HepG2 (cell line): ENCODE data around the gene GNA14. TPM values are rescaled to one million over a fixed set of nuclear protein-coding genes. Genes with fewer than 3 reads are reported as not detected.
A peak's percentile ranks its signal among the peaks of the same experiment; 100 is the strongest.

Experiments
- ATAC-seq: fragments of 200-7000 bp; cut with Tn5 transposase; 3 replicates; pipeline ENCODE4 v1.9.1; 2020; ENCODE audit warnings: mild to moderate bottlenecking, moderate library complexity
- BruUV-seq: library from RNA; stranded (reverse); fragments of 400-500 nt; replicated peaks from 2 replicates; lab custom pipeline; 2021; lab: Mats Ljungman, UMichigan
- CTCF ChIA-PET: fragments of 300-600 bp; formaldehyde crosslinking; extraction: SDS; loops from one replicate; lab custom pipeline; 2021; ENCODE audit warnings: low total read pairs, inconsistent platforms, low intra/inter-chr PET ratio; lab: Yijun Ruan, JAX
- POLR2A ChIA-PET: fragments of 350-600 bp; sonication (Branson Sonifier 250); formaldehyde crosslinking; loops from one replicate; lab custom pipeline; 2020; ENCODE audit warnings: antibody characterized with exemption, inconsistent platforms; lab: Yijun Ruan, JAX
- DNase-seq: peaks from one replicate; pipeline ENCODE4 v3.0.0-alpha.2; 2015; ENCODE audit warnings: low spot score
- FAIRE-seq: peaks from 3 replicates; lab custom pipeline; 2011; peaks lifted over from hg19 to GRCh38; lab: Jason Lieb, UNC
- H2AFZ ChIP-seq: one replicate; pipeline ENCODE4 v1.6.1; 2011; ENCODE audit warnings: low read length, inconsistent platforms
- H3K27ac ChIP-seq: fragments of 300-600 bp; 3 replicates; pipeline ENCODE4 v1.8.0; 2011; ENCODE audit warnings: mixed run types, mild to moderate bottlenecking, mixed read lengths, low read length, inconsistent platforms; ENCODE audit not compliant: insufficient read depth; ENCODE audit errors: extremely low read length
- H3K27me3 ChIP-seq, 2 experiments: fragments of 200-600 bp in 1 of 2; 2 replicates in 1 of 2; 3 replicates in 1 of 2; pipeline versions ENCODE4 v1.6.0 to v1.8.0; 2011; ENCODE audit warnings: low read length in 2 of 2, mild to moderate bottlenecking in 2 of 2, moderate library complexity in 2 of 2, inconsistent platforms in 1 of 2; ENCODE audit not compliant: insufficient read depth in 2 of 2, control insufficient read depth in 1 of 2
- H3K36me3 ChIP-seq, 2 experiments: fragments of 200-600 bp in 1 of 2; replicated peaks in 1 of 2; 2 replicates in 1 of 2; 3 replicates in 1 of 2; pipeline versions ENCODE4 v1.5.1 to v1.8.0; 2011; ENCODE audit warnings: low read length in 2 of 2, inconsistent platforms in 1 of 2; ENCODE audit not compliant: insufficient read depth in 2 of 2, control insufficient read depth in 1 of 2
- H3K4me1 ChIP-seq: 2 replicates; pipeline ENCODE4 v1.5.1; 2012; ENCODE audit warnings: low read length, inconsistent platforms; ENCODE audit not compliant: insufficient read depth
- H3K4me2 ChIP-seq: 2 replicates; pipeline ENCODE4 v1.6.0; 2011; ENCODE audit warnings: low read depth, low read length, inconsistent platforms
- H3K4me3 ChIP-seq, 3 experiments: fragments of 200-600 bp in 1 of 3; sonication (generic), shearing (Covaris generic) in 1 of 3; replicated peaks in 1 of 3; 2 replicates each; pipeline ENCODE4 v1.5.1; 2011 to 2016; ENCODE audit warnings: low read length in 3 of 3, inconsistent platforms in 2 of 3, low read depth in 2 of 3, mild to moderate bottlenecking in 2 of 3, control low read depth in 1 of 3, mixed read lengths in 1 of 3; ENCODE audit not compliant: insufficient read depth in 1 of 3
- H3K79me2 ChIP-seq: one replicate; pipeline ENCODE4 v1.6.1; 2011; ENCODE audit warnings: low read length, inconsistent platforms; ENCODE audit not compliant: insufficient read depth
- H3K9ac ChIP-seq: 2 replicates; pipeline ENCODE4 v1.6.0; 2011; ENCODE audit warnings: mild to moderate bottlenecking, low read depth, low read length, inconsistent platforms; ENCODE audit not compliant: insufficient read depth
- H3K9me3 ChIP-seq: 2 replicates; pipeline ENCODE4 v1.5.1; 2012; ENCODE audit warnings: mild to moderate bottlenecking, low read length
- H4K20me1 ChIP-seq: 2 replicates; pipeline ENCODE4 v1.6.0; 2011; ENCODE audit warnings: inconsistent platforms, mild to moderate bottlenecking, low read length, moderate library complexity; ENCODE audit not compliant: insufficient read depth
- ATM ChIP-seq: fragments of 450-650 bp; IDR thresholded peaks from 2 replicates; pipeline ENCODE4 v1.7.1; 2017; ENCODE audit warnings: mild to moderate bottlenecking, borderline replicate concordance
- CREB1 ChIP-seq, 2 experiments: fragments of 450-650 bp in 1 of 2; IDR thresholded peaks; 2 replicates each; pipeline ENCODE4 v1.6.1; 2016 to 2017; ENCODE audit warnings: control low read depth in 1 of 2, mild to moderate bottlenecking in 1 of 2, missing compliant biosample characterization in 1 of 2, missing genetic modification characterization in 1 of 2
- ELF1 ChIP-seq: sonication (generic); formaldehyde crosslinking; IDR thresholded peaks from 2 replicates; pipeline ENCODE4 v1.4.0; 2020; ENCODE audit warnings: missing genetic modification reagents
- EZH2 ChIP-seq: conservative IDR thresholded peaks from 2 replicates; pipeline ENCODE4 v1.6.1; 2012; ENCODE audit warnings: mild to moderate bottlenecking, low read depth, low read length, moderate library complexity
- KDM5B ChIP-seq: sonication (generic); formaldehyde crosslinking; IDR thresholded peaks from 2 replicates; pipeline ENCODE4 v1.4.0; 2020; ENCODE audit warnings: missing genetic modification reagents, mild to moderate bottlenecking, borderline replicate concordance
- PAX8 ChIP-seq: sonication (generic); formaldehyde crosslinking; IDR thresholded peaks from 2 replicates; pipeline ENCODE4 v1.8.0; 2022; ENCODE audit warnings: mild to moderate bottlenecking, missing genetic modification reagents, borderline replicate concordance
- SRSF9 ChIP-seq: fragments of 200-400 bp; formaldehyde crosslinking; IDR thresholded peaks from 2 replicates; pipeline ENCODE4 v1.6.1; 2018; ENCODE audit warnings: borderline replicate concordance, mild to moderate bottlenecking, low read depth, low read length; ENCODE audit not compliant: insufficient read depth, poor library complexity, severe bottlenecking
- TBX3 ChIP-seq: fragments of 450-650 bp; IDR thresholded peaks from 2 replicates; pipeline ENCODE4 v1.6.1; 2017; ENCODE audit warnings: antibody characterized with exemption, mild to moderate bottlenecking, inconsistent platforms, borderline replicate concordance
- TOE1 ChIP-seq: sonication (generic); formaldehyde crosslinking; IDR thresholded peaks from 2 replicates; pipeline ENCODE4 v1.4.0; 2020; ENCODE audit warnings: mild to moderate bottlenecking, missing genetic modification reagents
- ZNF501 ChIP-seq: sonication (generic); formaldehyde crosslinking; IDR thresholded peaks from 2 replicates; pipeline ENCODE4 v1.5.1; 2020; ENCODE audit warnings: mild to moderate bottlenecking, moderate library complexity, missing genetic modification reagents
- ZNF564 ChIP-seq: sonication (generic); formaldehyde crosslinking; IDR thresholded peaks from 2 replicates; pipeline ENCODE4 v1.8.1; 2023; ENCODE audit warnings: mild to moderate bottlenecking, missing genetic modification reagents
- ZSCAN22 ChIP-seq: sonication (generic); formaldehyde crosslinking; IDR thresholded peaks from 2 replicates; pipeline ENCODE4 v1.4.0; 2020; ENCODE audit warnings: mild to moderate bottlenecking, missing genetic modification reagents
- WGBS: methylation state at CpG from one replicate; pipeline ENCODE4 v1.1.6; 2017; ENCODE audit warnings: low lambda C conversion rate; 5-methylcytosine and 5-hydroxymethylcytosine counted together
- in situ Hi-C: cut with HindIII; loops from 2 replicates; pipeline ENCODE4 v1.10.0; 2017; ENCODE audit warnings: low pct_unique_long_range_greater_than_20kb; ENCODE audit not compliant: extremely low pct_ligation_motif_present
- intact Hi-C: fragments of 100-400 bp; cut with micrococcal nuclease; formaldehyde crosslinking; loops from one replicate; pipeline ENCODE4 v1.10.0; 2022; ENCODE audit not compliant: unreplicated experiment
- polyA plus RNA-seq, 8 experiments: library from polyadenylated mRNA; depleted of rRNA in 3 of 8; stranded (reverse) in 7 of 8; unstranded in 1 of 8; fragments of >200 nt; fragmentation: Illumina TruSeq in 4 of 8; extraction: Trizol in 4 of 8; gene quantifications; 2 replicates each; pipeline versions ENCODE4 v1.2.1 to v1.2.3, GENCODE V29; 2011 to 2016; ENCODE audit warnings: low read depth in 4 of 8, missing spikeins in 1 of 8, mixed read lengths in 1 of 8; ENCODE audit not compliant: insufficient read depth in 1 of 8
- total RNA-seq, 5 experiments: library from RNA; depleted of rRNA; stranded (reverse); fragments of >200 nt; fragmentation: Illumina TruSeq; extraction: Trizol; gene quantifications; 2 replicates each; pipeline ENCODE4 v1.2.3, GENCODE V29; 2016; ENCODE audit warnings: low read depth in 1 of 5
- TF ChIP-seq, protein P1 (sequence below): sonication (generic); formaldehyde crosslinking; IDR thresholded peaks from 2 replicates; pipeline ENCODE4 v1.9.0; 2021; ENCODE audit warnings: mild to moderate bottlenecking, missing genetic modification reagents

The GNA14 gene
- total and polyA plus RNA-seq, 2 of the 13 experiments (the other 11 are each of a cell fraction or from before 2014, with no cell fraction given), result not detected

DNA sequence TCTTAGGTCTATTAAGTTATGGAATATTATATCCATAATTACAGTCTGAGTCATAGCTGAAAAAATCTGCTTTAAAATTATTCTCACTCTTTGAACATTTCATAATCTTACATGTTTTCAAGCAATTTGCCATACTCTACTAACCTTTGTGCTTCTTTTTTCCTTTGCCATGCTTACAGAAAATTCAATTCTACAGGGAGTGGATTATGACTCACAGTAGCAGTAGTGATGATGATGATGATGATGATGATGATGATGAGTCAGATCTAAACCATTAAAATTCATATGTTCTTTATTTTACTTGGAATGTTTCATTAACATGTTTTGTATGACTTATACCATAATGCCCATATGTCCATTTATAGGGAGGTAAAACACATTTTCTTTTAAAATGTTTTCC is 263.7 kb downstream of the GNA14 start:
- FAIRE-seq (no peak), DNase-seq (no peak), ATAC-seq (no peak)
- ChIA-PET CTCF (no interaction called here), POLR2A (no interaction called here)
- no peak overlapping the region for H3K27ac ChIP-seq
- no peak overlapping the region for H3K4me3 ChIP-seq
- no peaks in the 10 kb centered on the region for H3K9me3 ChIP-seq
- no peaks in the 10 kb centered on the region for H3K4me1 ChIP-seq
- no peak overlapping the region for H2AFZ ChIP-seq
- TF ChIP-seq TBX3 (no peak), CREB1 (IDR thresholded peaks at IDR 0.05) (peak; percentile 83), CREB1 (CRISPR knock-in tag; IDR thresholded peaks at IDR 0.05) (no peak)
- no TSS peak for BruUV-seq
- in situ Hi-C loops (no loop called here), intact Hi-C loops (no loop called here)
- H3K79me2 ChIP-seq, result no peaks in the 10 kb centered on the region
- H3K4me2 ChIP-seq, result no peak overlapping the region
- no peaks in the 10 kb centered on the region for H4K20me1 ChIP-seq
- H3K36me3 ChIP-seq, result peaks cover 0 to 12% of the 10 kb centered on the region in 2 experiments; a peak in 2 of 5 replicates
- H3K27me3 ChIP-seq, result no peaks in the 10 kb centered on the region
- no peak overlapping the region for H3K9ac ChIP-seq

DNA sequence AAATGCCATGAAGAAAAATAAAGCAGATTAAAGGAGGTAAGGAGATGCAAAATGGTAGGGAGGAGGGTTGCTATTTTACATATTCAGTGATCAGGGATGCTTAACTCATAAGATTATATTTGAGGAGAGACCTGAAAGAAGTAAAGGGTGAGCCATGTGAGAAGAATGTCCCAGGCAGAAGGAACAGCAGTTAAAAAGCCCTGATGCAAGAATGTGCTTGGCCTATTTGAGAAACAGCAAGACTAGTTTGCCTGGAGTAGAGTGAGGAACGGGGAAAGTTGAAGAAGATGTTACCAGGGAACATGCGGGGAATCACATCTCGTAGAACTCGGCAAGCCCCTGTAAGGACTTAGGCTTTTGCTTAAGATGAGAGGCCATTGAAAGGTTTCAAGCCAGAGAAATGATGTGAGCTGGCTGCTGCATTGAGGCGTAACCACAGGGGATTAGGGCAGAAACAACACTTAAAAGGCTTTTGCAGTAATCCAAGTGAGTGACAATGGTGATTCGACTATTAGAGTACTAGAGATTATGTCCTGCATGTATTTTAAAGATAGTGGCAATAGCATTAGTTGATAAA is 272.1 kb downstream of the GNA14 start:
- Histone ChIP-seq H4K20me1 (no peaks in the 10 kb centered on the region), H3K4me1 (no peaks in the 10 kb centered on the region), H3K9ac (no peak overlapping the region), H3K79me2 (no peaks in the 10 kb centered on the region), H3K36me3 (peaks cover 3 to 4% of the 10 kb centered on the region in 2 experiments; a peak in 3 of 5 replicates), H2AFZ (no peak overlapping the region), H3K4me2 (no peak overlapping the region), H3K4me3 (no peak overlapping the region), H3K9me3 (no peaks in the 10 kb centered on the region), H3K27me3 (no peaks in the 10 kb centered on the region), H3K27ac (no peak overlapping the region)
- in situ Hi-C loops (no loop called here), intact Hi-C loops (no loop called here)
- DNase-seq (no peak), ATAC-seq (no peak), FAIRE-seq (no peak)
- CTCF ChIA-PET, result no interaction called here
- no TSS peak for BruUV-seq
- POLR2A ChIA-PET, result no interaction called here
- WGBS, result 96% methylated on average over 6 of the region's 6 CpGs
- TF ChIP-seq ZNF564 (CRISPR knock-in tag) (no peak), KDM5B (CRISPR knock-in tag) (no peak), ZSCAN22 (CRISPR knock-in tag) (no peak), ZNF501 (CRISPR knock-in tag) (no peak), PAX8 (no peak), EZH2 (no peak), ELF1 (CRISPR knock-in tag) (no peak), SRSF9 (no peak), TOE1 (CRISPR knock-in tag) (no peak), ATM (no peak)
- TF ChIP-seq, protein P1, sequence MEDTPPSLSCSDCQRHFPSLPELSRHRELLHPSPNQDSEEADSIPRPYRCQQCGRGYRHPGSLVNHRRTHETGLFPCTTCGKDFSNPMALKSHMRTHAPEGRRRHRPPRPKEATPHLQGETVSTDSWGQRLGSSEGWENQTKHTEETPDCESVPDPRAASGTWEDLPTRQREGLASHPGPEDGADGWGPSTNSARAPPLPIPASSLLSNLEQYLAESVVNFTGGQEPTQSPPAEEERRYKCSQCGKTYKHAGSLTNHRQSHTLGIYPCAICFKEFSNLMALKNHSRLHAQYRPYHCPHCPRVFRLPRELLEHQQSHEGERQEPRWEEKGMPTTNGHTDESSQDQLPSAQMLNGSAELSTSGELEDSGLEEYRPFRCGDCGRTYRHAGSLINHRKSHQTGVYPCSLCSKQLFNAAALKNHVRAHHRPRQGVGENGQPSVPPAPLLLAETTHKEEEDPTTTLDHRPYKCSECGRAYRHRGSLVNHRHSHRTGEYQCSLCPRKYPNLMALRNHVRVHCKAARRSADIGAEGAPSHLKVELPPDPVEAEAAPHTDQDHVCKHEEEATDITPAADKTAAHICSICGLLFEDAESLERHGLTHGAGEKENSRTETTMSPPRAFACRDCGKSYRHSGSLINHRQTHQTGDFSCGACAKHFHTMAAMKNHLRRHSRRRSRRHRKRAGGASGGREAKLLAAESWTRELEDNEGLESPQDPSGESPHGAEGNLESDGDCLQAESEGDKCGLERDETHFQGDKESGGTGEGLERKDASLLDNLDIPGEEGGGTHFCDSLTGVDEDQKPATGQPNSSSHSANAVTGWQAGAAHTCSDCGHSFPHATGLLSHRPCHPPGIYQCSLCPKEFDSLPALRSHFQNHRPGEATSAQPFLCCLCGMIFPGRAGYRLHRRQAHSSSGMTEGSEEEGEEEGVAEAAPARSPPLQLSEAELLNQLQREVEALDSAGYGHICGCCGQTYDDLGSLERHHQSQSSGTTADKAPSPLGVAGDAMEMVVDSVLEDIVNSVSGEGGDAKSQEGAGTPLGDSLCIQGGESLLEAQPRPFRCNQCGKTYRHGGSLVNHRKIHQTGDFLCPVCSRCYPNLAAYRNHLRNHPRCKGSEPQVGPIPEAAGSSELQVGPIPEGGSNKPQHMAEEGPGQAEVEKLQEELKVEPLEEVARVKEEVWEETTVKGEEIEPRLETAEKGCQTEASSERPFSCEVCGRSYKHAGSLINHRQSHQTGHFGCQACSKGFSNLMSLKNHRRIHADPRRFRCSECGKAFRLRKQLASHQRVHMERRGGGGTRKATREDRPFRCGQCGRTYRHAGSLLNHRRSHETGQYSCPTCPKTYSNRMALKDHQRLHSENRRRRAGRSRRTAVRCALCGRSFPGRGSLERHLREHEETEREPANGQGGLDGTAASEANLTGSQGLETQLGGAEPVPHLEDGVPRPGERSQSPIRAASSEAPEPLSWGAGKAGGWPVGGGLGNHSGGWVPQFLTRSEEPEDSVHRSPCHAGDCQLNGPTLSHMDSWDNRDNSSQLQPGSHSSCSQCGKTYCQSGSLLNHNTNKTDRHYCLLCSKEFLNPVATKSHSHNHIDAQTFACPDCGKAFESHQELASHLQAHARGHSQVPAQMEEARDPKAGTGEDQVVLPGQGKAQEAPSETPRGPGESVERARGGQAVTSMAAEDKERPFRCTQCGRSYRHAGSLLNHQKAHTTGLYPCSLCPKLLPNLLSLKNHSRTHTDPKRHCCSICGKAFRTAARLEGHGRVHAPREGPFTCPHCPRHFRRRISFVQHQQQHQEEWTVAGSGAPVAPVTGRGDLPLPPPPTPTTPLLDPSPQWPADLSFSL (CRISPR knock-in tag), result no peak
